WTC11 (cell line): ENCODE results near the gene CLECL1. TPM values are rescaled to one million over a fixed set of nuclear protein-coding genes. Genes with fewer than 3 reads are reported as not detected.

Experiments used
- ATAC-seq: fragments of 200-7000 bp; cut with Tn5 transposase; 2 replicates; pipeline ENCODE4 v1.10.0; 2021; ENCODE audit warnings: mild to moderate bottlenecking, moderate library complexity
- CTCF ChIA-PET: fragments of 300-600 bp; sonication (Branson Sonifier 250); formaldehyde crosslinking; loops from one replicate; lab custom pipeline; 2021; ENCODE audit warnings: antibody characterized with exemption; lab: Charles Lee
- POLR2A ChIA-PET: fragments of 350-600 bp; sonication (Branson Sonifier 250); formaldehyde crosslinking; loops from one replicate; lab custom pipeline; 2021; ENCODE audit warnings: antibody characterized with exemption; lab: Charles Lee
- DNase-seq: peaks from one replicate; pipeline ENCODE4 v3.0.0; 2021; ENCODE audit warnings: low spot score
- H3K27ac Mint-ChIP-seq: 2 replicates; pipeline ENCODE4 v1.8.0; 2021; ENCODE audit warnings: mixed read lengths
- H3K27me3 Mint-ChIP-seq: 2 replicates; pipeline ENCODE4 v1.8.0; 2021; ENCODE audit warnings: low read depth, mild to moderate bottlenecking, moderate library complexity, mixed read lengths
- H3K36me3 Mint-ChIP-seq: 2 replicates; pipeline ENCODE4 v1.8.0; 2021; ENCODE audit warnings: mixed read lengths
- H3K4me1 Mint-ChIP-seq: 2 replicates; pipeline ENCODE4 v1.8.0; 2022; ENCODE audit warnings: mixed read lengths
- H3K4me3 Mint-ChIP-seq: 2 replicates; pipeline ENCODE4 v1.8.0; 2021; ENCODE audit warnings: mild to moderate bottlenecking, moderate library complexity, mixed read lengths
- H3K9me3 Mint-ChIP-seq: 2 replicates; pipeline ENCODE4 v1.8.0; 2021; ENCODE audit warnings: mixed read lengths
- ELF4 ChIP-seq: sonication (generic); formaldehyde crosslinking; IDR thresholded peaks from 2 replicates; pipeline ENCODE4 v1.8.1; 2022; ENCODE audit warnings: low read depth, mild to moderate bottlenecking, moderate library complexity, missing genetic modification reagents
- EMX1 ChIP-seq: fragments of 250-450 bp; sonication (Bioruptor Pico); IDR thresholded peaks from 2 replicates; pipeline ENCODE4 v1.8.0; 2021; ENCODE audit warnings: mild to moderate bottlenecking
- ESRRA ChIP-seq: sonication (generic); formaldehyde crosslinking; IDR thresholded peaks from 2 replicates; pipeline ENCODE4 v1.8.1; 2022; ENCODE audit warnings: mild to moderate bottlenecking, missing genetic modification reagents, borderline replicate concordance
- ETV6 ChIP-seq: sonication (generic); formaldehyde crosslinking; IDR thresholded peaks from 2 replicates; pipeline ENCODE4 v1.8.1; 2022; ENCODE audit warnings: mild to moderate bottlenecking, missing genetic modification reagents
- FOXP1 ChIP-seq: sonication (generic); formaldehyde crosslinking; IDR thresholded peaks from 2 replicates; pipeline ENCODE4 v1.8.0; 2022; ENCODE audit warnings: missing genetic modification reagents, mild to moderate bottlenecking, moderate library complexity, borderline replicate concordance
- MYBL2 ChIP-seq: sonication (generic); formaldehyde crosslinking; IDR thresholded peaks from 2 replicates; pipeline ENCODE4 v1.8.1; 2023; ENCODE audit warnings: mild to moderate bottlenecking, moderate library complexity, missing genetic modification reagents
- NFATC4 ChIP-seq: fragments of 250-450 bp; sonication (Bioruptor Pico); IDR thresholded peaks from 2 replicates; pipeline ENCODE4 v1.9.0; 2021; ENCODE audit warnings: mild to moderate bottlenecking
- NFE2L1 ChIP-seq: sonication (generic); formaldehyde crosslinking; IDR thresholded peaks from 2 replicates; pipeline ENCODE4 v1.8.1; 2023; ENCODE audit warnings: missing genetic modification reagents
- NR1H2 ChIP-seq: sonication (generic); formaldehyde crosslinking; IDR thresholded peaks from 2 replicates; pipeline ENCODE4 v1.9.0; 2021; ENCODE audit warnings: mild to moderate bottlenecking, moderate library complexity, missing genetic modification reagents
- PRRX2 ChIP-seq: fragments of 250-450 bp; sonication (Bioruptor Pico); IDR thresholded peaks from 2 replicates; pipeline ENCODE4 v1.8.0; 2021; ENCODE audit warnings: mild to moderate bottlenecking
- RELA ChIP-seq: sonication (generic); formaldehyde crosslinking; IDR thresholded peaks from 2 replicates; pipeline ENCODE4 v1.8.1; 2022; ENCODE audit warnings: missing genetic modification reagents, mild to moderate bottlenecking, borderline replicate concordance
- TEAD1 ChIP-seq: sonication (generic); formaldehyde crosslinking; IDR thresholded peaks from 2 replicates; pipeline ENCODE4 v1.8.0; 2022; ENCODE audit warnings: mild to moderate bottlenecking, missing genetic modification reagents
- total RNA-seq: library from RNA; stranded (reverse); gene quantifications from 3 replicates; pipeline ENCODE4 v1.2.3, GENCODE V29; 2021
- TF ChIP-seq, protein P1 (sequence below): sonication (generic); formaldehyde crosslinking; conservative IDR thresholded peaks from 2 replicates; pipeline ENCODE4 v1.8.1; 2023; ENCODE audit warnings: mild to moderate bottlenecking, low read depth, missing genetic modification reagents, moderate library complexity
- TF ChIP-seq, protein P2 (sequence below): fragments of 250-450 bp; sonication (Bioruptor Pico); IDR thresholded peaks from 2 replicates; pipeline ENCODE4 v1.9.0; 2021; ENCODE audit warnings: mild to moderate bottlenecking
- TF ChIP-seq, protein P3 (sequence below): sonication (generic); formaldehyde crosslinking; IDR thresholded peaks from 2 replicates; pipeline ENCODE4 v1.8.0; 2022; ENCODE audit warnings: mild to moderate bottlenecking, missing genetic modification reagents
- TF ChIP-seq, protein P4 (sequence below): sonication (generic); formaldehyde crosslinking; IDR thresholded peaks from 2 replicates; pipeline ENCODE4 v1.8.0; 2023; ENCODE audit warnings: missing genetic modification reagents, mild to moderate bottlenecking, borderline replicate concordance
- TF ChIP-seq, protein P5 (sequence below): fragments of 250-450 bp; sonication (Bioruptor Pico); IDR thresholded peaks from 2 replicates; pipeline ENCODE4 v1.9.0; 2021; ENCODE audit warnings: moderate library complexity, mild to moderate bottlenecking, inconsistent platforms, borderline replicate concordance
- TF ChIP-seq, protein P6 (sequence below): sonication (generic); formaldehyde crosslinking; IDR thresholded peaks from 2 replicates; pipeline ENCODE4 v1.8.0; 2023; ENCODE audit warnings: mild to moderate bottlenecking, missing genetic modification reagents

The CLECL1 gene
- total RNA-seq, 1 experiment from 2014 or later, result not detected

DNA sequence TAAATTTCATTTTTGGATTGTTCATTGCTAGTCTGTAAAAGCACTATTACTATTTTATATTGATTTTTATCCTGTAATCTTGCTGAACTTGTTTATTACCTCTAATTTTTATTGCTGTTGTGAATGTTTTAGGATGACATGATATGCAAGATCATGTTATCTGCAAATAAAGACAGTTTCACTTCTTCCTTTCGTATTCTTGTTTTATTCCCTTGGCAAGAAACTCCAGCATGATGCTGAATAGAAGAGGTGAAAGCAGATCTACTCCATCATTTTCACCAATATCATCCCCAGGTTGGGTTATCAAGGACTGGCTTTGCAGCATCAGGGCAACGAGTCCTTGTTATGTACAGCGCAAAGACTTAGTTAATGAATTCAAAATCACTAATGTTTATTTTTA is 2.7 kb upstream of the CLECL1 start:
- Mint-ChIP-seq H3K9me3 (peaks cover 7% of the 10 kb centered on the region), H3K36me3 (no peaks in the 10 kb centered on the region), H3K4me3 (no peak overlapping the region), H3K4me1 (0 out of 2 replicates have a peak, but pooled peaks cover 1% of the 10 kb centered on the region), H3K27me3 (peaks cover 16% of the 10 kb centered on the region), H3K27ac (no peak overlapping the region)
- no peak for ATAC-seq
- DNase-seq, result no peak
- ChIA-PET CTCF (no interaction called here), POLR2A (no interaction called here)
- TF ChIP-seq NFE2L1 (CRISPR knock-in tag) (no peak), MYBL2 (CRISPR knock-in tag) (no peak), EMX1 (CRISPR knock-in tag) (no peak), ESRRA (CRISPR knock-in tag) (no peak), NR1H2 (CRISPR knock-in tag) (no peak)
- TF ChIP-seq, protein P1, sequence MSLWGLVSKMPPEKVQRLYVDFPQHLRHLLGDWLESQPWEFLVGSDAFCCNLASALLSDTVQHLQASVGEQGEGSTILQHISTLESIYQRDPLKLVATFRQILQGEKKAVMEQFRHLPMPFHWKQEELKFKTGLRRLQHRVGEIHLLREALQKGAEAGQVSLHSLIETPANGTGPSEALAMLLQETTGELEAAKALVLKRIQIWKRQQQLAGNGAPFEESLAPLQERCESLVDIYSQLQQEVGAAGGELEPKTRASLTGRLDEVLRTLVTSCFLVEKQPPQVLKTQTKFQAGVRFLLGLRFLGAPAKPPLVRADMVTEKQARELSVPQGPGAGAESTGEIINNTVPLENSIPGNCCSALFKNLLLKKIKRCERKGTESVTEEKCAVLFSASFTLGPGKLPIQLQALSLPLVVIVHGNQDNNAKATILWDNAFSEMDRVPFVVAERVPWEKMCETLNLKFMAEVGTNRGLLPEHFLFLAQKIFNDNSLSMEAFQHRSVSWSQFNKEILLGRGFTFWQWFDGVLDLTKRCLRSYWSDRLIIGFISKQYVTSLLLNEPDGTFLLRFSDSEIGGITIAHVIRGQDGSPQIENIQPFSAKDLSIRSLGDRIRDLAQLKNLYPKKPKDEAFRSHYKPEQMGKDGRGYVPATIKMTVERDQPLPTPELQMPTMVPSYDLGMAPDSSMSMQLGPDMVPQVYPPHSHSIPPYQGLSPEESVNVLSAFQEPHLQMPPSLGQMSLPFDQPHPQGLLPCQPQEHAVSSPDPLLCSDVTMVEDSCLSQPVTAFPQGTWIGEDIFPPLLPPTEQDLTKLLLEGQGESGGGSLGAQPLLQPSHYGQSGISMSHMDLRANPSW (CRISPR knock-in tag), result no peak
- TF ChIP-seq, protein P2, sequence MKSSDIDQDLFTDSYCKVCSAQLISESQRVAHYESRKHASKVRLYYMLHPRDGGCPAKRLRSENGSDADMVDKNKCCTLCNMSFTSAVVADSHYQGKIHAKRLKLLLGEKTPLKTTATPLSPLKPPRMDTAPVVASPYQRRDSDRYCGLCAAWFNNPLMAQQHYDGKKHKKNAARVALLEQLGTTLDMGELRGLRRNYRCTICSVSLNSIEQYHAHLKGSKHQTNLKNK (CRISPR knock-in tag), result no peak
- TF ChIP-seq, protein P3, sequence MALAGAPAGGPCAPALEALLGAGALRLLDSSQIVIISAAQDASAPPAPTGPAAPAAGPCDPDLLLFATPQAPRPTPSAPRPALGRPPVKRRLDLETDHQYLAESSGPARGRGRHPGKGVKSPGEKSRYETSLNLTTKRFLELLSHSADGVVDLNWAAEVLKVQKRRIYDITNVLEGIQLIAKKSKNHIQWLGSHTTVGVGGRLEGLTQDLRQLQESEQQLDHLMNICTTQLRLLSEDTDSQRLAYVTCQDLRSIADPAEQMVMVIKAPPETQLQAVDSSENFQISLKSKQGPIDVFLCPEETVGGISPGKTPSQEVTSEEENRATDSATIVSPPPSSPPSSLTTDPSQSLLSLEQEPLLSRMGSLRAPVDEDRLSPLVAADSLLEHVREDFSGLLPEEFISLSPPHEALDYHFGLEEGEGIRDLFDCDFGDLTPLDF (CRISPR knock-in tag), result no peak
- TF ChIP-seq, protein P4, sequence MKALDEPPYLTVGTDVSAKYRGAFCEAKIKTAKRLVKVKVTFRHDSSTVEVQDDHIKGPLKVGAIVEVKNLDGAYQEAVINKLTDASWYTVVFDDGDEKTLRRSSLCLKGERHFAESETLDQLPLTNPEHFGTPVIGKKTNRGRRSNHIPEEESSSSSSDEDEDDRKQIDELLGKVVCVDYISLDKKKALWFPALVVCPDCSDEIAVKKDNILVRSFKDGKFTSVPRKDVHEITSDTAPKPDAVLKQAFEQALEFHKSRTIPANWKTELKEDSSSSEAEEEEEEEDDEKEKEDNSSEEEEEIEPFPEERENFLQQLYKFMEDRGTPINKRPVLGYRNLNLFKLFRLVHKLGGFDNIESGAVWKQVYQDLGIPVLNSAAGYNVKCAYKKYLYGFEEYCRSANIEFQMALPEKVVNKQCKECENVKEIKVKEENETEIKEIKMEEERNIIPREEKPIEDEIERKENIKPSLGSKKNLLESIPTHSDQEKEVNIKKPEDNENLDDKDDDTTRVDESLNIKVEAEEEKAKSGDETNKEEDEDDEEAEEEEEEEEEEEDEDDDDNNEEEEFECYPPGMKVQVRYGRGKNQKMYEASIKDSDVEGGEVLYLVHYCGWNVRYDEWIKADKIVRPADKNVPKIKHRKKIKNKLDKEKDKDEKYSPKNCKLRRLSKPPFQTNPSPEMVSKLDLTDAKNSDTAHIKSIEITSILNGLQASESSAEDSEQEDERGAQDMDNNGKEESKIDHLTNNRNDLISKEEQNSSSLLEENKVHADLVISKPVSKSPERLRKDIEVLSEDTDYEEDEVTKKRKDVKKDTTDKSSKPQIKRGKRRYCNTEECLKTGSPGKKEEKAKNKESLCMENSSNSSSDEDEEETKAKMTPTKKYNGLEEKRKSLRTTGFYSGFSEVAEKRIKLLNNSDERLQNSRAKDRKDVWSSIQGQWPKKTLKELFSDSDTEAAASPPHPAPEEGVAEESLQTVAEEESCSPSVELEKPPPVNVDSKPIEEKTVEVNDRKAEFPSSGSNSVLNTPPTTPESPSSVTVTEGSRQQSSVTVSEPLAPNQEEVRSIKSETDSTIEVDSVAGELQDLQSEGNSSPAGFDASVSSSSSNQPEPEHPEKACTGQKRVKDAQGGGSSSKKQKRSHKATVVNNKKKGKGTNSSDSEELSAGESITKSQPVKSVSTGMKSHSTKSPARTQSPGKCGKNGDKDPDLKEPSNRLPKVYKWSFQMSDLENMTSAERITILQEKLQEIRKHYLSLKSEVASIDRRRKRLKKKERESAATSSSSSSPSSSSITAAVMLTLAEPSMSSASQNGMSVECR (CRISPR knock-in tag), result no peak
- TF ChIP-seq, protein P5, sequence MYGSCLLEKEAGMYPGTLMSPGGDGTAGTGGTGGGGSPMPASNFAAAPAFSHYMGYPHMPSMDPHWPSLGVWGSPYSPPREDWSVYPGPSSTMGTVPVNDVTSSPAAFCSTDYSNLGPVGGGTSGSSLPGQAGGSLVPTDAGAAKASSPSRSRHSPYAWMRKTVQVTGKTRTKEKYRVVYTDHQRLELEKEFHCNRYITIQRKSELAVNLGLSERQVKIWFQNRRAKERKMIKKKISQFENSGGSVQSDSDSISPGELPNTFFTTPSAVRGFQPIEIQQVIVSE (CRISPR knock-in tag), result no peak
- TF ChIP-seq, protein P6, sequence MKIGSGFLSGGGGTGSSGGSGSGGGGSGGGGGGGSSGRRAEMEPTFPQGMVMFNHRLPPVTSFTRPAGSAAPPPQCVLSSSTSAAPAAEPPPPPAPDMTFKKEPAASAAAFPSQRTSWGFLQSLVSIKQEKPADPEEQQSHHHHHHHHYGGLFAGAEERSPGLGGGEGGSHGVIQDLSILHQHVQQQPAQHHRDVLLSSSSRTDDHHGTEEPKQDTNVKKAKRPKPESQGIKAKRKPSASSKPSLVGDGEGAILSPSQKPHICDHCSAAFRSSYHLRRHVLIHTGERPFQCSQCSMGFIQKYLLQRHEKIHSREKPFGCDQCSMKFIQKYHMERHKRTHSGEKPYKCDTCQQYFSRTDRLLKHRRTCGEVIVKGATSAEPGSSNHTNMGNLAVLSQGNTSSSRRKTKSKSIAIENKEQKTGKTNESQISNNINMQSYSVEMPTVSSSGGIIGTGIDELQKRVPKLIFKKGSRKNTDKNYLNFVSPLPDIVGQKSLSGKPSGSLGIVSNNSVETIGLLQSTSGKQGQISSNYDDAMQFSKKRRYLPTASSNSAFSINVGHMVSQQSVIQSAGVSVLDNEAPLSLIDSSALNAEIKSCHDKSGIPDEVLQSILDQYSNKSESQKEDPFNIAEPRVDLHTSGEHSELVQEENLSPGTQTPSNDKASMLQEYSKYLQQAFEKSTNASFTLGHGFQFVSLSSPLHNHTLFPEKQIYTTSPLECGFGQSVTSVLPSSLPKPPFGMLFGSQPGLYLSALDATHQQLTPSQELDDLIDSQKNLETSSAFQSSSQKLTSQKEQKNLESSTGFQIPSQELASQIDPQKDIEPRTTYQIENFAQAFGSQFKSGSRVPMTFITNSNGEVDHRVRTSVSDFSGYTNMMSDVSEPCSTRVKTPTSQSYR (CRISPR knock-in tag), result no peak

DNA sequence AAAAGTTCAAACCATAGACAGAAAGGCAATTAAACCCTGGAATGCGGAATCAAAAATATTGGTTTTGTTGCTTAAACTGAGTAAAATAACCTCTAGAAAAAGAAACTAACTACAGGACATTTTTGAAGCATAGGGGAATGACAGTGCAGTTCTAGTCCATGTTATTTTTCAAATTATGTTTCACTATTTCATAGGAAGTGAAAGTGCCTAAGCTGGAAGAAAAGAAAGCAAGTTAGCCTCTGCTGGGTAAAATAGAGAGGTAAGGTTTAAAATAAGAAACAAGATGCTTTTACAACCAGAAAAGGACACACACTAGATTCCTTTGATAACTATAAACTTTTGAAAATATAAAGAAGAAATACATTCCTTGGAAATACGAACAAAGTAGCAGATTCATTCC is 1.1 kb downstream of the CLECL1 start:
- DNase-seq (no peak), ATAC-seq (no peak)
- POLR2A ChIA-PET, result no interaction called here
- H3K36me3 Mint-ChIP-seq, result no peaks in the 10 kb centered on the region
- H3K4me1 Mint-ChIP-seq, result no peaks in the 10 kb centered on the region
- H3K9me3 Mint-ChIP-seq, result peaks cover 4% of the 10 kb centered on the region; the same call in 1 of the 2 replicates
- no peak overlapping the region for H3K27ac Mint-ChIP-seq
- peaks cover 4% of the 10 kb centered on the region; the same call in 1 of the 2 replicates for H3K27me3 Mint-ChIP-seq
- TF ChIP-seq ETV6 (CRISPR knock-in tag) (no peak), TEAD1 (CRISPR knock-in tag) (no peak), ELF4 (CRISPR knock-in tag) (no peak), NFATC4 (CRISPR knock-in tag) (no peak), PRRX2 (CRISPR knock-in tag) (no peak), RELA (CRISPR knock-in tag) (no peak), MYBL2 (CRISPR knock-in tag) (no peak), FOXP1 (CRISPR knock-in tag) (no peak)
- CTCF ChIA-PET, result interaction anchor here (1.6 to 2.0 kb wide), 2 partner anchors 11 to 24 kb away, joined by 3 to 6 read pairs; no protein-coding TSS in a partner anchor
- no peak overlapping the region for H3K4me3 Mint-ChIP-seq
